OCI-LY3 (cell line): ENCODE measurements around the gene FBXO41.

Experiments used
- CTCF ChIP-seq: fragments of 200-600, 300-600 bp; sonication (generic); IDR thresholded peaks from 2 replicates; pipeline ENCODE4 v1.5.1; 2014; ENCODE audit warnings: antibody characterized with exemption, low read length, low read depth
- EZH2phosphoT487 ChIP-seq: fragments of 200-600 bp; shearing (Covaris generic); IDR thresholded peaks from 2 replicates; pipeline ENCODE4 v1.6.1; 2018; ENCODE audit warnings: antibody characterized with exemption, mixed run types, low read depth

GRCh38 chr2:73227086-73227485 lies 57.2 kb downstream of the FBXO41 start:
- TF ChIP-seq CTCF, result no peak
- TF ChIP-seq EZH2phosphoT487, result no peak
